GM21737 (cell line): ENCODE data around the gene HOXC6.
A peak's percentile ranks its signal among the peaks of the same experiment; 100 is the strongest.

Experiments used
- ATAC-seq: cut with Tn5 transposase; IDR thresholded peaks from one replicate; pipeline ENCODE4 v1.9.1; 2021; ENCODE audit warnings: mild to moderate bottlenecking, moderate library complexity; ENCODE audit not compliant: unreplicated experiment

Gene HOXC6

DNA sequence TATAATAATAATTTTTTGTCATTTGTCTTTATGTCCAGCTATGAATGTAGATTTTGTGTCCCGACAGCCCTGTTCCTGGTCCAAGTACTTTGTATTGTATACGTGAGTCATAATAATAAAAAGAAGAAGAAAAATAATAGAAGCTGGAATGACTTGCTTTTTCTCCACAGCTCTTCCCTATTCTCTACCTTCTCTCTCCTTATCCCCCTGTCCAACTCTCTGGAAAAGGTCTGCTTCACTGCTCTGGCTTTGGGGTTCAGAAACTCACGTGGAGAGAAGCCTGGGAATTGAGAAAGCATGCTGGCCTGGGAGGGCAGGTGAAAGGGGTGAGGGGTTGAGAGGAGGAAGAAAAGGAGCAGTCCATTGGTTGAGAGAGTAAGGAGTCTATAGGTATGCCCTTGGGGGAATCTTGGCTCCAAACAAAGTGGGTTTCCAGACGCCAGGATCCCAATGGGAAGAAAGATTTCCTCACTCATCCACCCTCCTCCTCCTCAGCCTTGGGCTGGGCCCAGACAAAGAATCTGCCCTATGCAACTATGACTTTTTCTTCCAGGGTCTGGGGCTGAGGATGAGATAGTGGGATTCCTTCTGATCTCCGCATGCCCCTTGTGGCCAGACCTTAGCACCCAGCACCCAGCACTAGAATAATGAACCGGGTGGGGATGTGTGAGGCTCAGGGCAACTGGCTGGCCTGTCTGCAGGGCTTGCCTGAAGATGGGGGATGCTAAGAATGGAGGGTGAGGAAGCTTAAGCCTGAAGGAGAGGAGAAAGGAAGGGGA is 15.4 kb upstream of the HOXC6 start:
- no peak for ATAC-seq

DNA sequence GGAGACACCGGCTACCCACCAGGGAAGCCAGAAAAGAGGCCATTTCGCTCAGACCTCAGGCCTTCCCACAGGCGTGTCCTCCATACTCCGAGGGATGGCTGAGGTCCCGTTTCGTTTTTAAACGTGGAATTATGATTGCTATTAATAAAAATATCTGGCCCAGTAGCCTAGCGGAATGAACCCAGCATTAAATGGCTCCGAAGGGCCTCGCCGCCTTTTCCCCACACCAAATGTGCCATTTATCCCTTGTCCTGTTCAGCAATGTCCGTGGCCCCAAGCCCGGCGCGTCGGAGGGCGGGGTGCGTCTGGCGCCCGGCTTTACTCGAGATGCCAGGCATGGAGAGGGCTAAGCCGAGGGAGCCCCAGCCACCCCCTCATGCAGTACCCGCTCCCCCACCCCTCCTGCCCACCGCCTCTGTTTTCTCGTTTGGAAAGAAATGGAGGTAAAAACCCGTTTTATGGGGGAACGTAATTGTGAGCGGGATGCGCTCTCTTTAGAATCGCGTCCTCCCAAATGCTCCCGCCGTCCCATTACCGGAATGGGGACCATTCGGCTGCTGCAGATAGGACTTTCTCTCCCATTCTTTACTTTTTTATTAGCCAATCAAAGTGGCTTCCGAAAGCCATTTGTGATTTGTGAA is 13.7 kb upstream of the HOXC6 start:
- no peak for ATAC-seq

DNA sequence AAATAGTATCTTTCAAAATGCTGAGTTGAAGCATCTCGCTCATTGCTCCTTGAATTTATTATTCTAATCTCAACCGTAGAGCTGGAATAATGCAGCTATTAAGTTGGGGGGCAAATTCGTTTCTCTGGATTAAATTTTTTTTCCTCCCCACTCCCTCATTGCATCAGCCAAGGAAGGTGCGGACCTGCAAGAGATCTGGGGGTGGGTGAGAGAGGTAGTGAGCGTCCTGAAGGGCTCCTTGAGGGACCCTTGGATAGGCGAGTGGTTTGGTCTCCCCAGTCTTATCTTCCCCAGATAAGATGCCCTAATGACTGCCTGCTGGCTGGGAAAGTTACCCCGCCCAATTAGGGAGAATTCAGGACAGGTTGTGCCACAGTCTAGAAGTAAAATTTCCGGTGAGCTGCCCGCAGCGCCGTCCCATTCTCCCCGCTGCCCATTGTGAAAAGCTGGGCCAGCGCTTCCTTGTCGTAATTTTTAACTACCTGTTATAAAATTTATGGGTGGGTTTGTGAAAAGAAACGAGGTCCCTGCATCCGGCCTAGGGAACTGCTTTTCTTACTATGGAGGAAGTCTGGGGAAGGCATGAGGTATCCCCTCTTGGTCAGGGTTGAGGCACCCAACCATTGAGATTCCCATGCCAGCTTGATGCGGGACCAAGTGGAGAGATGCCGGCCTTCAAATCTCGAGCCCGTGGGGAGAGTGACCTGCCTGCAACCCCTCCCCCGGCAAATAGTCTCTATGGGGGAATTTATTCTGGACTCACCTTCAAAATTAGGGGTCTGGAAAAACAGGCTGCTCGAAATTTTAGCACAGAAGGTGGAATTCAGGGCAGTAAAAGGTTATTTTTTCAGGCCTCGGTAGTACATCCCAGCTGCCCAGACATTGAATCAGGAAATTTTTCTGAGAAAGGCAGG is 13.0 kb upstream of the HOXC6 start:
- ATAC-seq = no peak

DNA sequence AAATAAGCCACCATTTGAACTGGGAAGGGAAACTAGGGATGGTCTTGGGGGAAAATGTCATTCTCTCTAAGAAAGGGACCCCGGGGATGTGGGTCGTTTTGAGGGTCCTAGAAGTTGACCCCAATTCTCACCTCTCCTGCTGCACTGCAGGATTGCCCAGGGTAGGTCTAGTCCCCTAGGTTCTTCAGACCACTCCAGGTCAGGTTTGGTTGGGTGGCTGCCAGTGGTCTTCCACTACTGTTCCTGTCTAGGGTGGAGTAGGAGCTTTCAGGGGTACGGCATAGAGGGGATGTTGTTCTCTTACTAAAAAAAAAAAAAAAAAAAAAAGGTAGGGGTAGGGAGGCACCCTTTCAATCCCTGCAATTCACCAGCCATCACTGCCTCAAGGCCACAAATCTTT is 12.2 kb upstream of the HOXC6 start:
- ATAC-seq = no peak

DNA sequence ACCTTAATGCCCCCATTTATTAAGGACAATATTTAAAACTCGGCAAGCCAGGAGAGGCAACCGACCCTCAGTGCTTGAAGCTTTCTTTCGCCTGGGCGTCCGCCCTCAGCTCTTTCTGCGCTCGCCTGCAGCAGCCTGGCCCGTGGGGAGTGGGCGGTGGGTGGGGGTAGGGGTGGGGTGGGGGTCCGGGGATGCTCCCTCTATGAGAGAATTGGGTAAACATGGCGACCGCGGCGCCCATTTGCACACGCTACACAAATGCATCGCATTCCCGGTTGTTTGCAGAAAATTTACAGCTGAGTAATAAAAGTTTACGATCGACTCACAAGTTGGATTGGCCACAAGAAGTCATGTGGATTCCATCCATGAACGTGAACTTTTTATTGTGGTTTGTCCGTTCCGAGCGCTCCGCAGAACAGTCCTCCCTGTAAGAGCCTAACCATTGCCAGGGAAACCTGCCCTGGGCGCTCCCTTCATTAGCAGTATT is 11.7 kb upstream of the HOXC6 start:
- no peak for ATAC-seq

DNA sequence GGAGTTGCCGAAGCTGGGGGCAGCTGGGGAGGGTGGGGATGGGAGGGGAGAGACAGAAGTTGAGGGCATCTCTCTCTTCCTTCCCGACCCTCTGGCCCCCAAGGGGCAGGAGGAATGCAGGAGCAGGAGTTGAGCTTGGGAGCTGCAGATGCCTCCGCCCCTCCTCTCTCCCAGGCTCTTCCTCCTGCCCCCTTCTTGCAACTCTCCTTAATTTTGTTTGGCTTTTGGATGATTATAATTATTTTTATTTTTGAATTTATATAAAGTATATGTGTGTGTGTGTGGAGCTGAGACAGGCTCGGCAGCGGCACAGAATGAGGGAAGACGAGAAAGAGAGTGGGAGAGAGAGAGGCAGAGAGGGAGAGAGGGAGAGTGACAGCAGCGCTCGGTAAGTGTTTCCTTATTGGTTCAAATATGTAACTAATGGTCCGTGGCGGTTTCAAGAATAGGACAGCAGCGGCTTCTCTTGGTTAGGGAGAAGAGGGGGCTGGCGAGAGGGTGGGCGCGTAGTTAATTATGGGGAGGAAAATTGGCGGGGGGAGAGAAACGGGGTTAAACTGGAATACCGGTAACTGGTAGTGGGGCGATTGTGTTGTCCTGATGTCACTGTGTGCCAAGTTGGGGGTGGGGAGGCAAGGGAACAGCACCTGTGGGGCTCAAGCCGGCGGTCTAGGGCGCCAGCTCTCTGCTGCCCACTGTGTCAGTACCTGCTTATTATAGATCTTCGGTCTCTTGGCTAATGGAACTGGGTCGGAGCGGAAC is 11.0 kb upstream of the HOXC6 start:
- ATAC-seq = peak; percentile 23

DNA sequence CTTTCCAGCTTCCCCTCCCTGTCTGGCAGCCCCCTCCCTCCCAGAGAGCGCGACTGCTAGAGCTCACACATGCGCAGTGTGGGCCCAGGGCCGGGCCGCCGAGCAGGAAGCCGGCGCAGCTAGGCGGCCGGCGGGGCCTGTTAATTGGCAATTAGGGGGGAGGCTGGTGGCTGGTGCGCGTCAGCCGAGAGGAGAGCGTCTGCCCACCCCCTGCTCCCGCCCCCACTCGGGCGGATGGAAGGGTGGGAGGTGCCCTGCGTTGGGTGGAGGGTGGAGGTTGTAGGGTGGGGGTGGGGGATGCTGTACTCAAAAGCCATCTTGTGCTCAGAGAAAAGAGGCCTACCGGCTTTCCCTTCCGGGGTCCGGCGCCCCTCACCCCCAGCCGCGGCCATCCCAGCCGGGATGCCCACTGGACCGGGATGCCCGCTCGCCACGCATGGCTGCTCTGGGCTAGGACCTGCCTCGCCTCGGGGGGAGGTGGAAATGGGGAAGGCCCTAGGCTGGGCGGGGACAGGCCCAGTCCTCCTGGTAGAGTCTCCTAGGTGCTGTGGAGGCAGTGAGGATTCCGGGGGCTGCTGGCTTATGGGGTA is 10.3 kb upstream of the HOXC6 start:
- ATAC-seq = peak; percentile 65

DNA sequence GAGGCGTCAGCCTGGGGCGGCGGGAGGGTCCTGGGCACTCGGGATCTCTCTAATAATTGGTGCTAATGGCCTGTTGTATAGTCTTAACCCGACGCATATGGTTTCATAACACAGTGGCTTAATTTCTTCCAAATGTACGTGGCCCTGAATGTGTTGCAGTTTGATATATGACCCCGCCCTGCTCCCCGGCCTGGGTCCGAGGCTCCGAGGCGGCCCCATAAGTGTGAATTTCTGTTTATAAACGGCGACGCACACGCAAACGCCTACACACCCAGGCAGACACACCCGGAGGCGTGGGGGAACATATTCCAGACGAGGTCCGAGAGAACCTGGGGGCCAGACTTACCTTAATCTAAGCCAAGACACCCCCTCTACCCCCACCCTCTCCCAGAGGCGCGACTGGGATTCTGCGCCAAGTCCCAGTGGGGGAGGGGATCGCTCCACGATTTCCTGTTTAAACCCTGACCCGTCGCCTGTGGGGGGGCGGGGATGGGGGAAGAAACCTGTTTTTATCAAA is 9.7 kb upstream of the HOXC6 start:
- ATAC-seq = no peak

DNA sequence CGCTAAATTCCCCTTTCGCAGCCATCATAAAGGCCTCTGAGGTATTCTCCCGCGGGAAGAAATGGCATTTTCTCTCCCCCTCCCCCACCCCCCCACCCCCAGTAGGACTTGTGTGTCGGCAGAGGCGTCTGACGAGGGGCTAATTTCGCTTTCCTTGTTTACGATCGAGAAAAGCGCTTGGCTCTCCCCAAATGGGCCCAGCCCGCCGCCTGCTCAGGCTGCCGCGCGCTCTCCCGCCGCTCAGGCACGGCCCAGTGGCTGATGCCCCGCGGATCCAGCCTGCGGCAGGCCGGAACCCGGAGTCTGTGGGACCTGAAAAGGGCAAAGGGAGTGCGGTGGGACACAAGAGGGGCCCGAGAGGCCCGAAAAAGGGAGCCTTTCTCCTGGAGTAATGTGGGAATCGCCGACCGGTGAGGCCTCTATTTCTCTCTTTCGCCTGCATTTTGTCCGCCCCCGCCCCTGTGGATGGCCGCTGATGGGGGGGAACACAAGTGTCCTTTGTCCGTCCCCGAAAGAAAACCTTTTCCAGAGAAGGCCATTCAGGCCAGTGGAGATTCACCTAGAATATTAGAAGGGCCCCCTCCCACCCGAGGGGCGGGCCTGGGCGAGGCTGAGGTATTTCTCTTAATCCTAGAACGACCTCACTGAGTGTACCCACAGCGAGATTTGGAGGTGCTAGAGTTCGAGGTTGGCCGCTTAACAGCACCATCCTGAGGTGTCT is 9.0 kb upstream of the HOXC6 start:
- ATAC-seq = no peak

DNA sequence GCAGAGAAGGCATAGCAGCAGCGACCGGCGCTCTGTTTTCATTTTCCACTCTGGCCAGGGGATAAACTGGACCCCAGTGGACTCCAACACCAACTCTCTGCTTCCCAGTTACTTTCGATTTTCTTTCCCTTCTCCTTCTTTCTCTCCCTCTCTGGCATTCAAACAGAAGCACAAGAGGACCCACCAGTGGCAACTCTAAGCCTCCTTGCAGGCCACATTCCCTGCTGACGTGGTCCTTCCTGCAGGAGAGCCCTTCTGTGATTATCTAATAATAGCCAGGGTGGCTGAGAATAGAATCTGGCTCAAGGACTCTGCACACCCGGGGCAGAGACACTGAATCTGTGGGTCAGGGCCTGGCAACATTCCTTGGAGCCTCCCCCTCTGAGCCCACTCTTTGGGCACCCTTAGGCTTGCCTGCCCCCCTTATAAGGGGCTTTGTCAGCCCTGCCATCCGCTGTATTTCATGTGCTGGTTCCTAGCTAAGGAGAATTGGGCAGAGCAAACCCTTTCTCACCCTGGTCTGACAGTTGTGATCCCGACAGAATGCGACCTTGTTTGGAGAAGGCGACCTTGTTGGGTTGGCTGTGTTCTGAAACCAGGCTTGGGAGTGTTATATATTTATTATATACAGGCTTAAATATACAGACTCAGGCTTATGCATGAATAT is 8.2 kb upstream of the HOXC6 start:
- no peak for ATAC-seq

DNA sequence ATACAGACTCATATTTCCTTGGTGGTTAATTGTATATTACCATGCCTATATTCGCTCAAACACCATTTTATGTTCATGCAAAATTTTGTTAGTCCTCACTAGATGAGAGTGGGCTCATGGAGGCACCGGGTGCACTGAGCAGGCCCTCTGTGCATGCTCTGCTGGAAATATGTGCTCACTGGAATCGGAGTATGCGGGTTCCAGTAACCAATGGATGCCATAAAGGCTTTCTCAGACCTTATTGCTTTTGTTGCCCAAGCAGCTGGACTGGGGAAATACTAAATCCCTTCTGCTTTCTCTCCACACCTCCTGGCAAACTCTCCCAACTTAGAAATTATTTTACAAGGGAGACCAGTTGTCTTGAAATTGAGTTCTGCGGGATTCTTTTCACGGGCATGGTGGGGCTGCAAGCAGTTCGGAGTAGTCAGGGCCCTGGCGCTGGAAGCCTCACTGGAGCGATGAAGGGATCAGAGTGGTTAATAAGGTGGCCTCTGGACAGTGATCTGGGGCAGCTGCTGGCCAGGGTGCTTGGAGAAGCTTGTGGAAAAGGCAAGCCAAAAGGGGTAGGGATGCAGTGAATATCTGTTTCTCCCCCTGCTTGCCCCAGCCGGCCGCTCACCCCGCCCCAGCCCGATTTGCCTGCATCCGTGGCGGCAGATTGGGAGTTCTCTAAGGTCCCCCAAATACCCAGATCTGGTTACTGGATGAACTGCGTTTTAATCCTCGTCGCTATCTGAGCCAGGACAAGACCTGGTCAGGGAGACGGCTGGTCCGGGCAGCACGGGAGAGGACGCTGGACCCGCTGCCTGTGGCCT is 7.4 kb upstream of the HOXC6 start:
- ATAC-seq = no peak

DNA sequence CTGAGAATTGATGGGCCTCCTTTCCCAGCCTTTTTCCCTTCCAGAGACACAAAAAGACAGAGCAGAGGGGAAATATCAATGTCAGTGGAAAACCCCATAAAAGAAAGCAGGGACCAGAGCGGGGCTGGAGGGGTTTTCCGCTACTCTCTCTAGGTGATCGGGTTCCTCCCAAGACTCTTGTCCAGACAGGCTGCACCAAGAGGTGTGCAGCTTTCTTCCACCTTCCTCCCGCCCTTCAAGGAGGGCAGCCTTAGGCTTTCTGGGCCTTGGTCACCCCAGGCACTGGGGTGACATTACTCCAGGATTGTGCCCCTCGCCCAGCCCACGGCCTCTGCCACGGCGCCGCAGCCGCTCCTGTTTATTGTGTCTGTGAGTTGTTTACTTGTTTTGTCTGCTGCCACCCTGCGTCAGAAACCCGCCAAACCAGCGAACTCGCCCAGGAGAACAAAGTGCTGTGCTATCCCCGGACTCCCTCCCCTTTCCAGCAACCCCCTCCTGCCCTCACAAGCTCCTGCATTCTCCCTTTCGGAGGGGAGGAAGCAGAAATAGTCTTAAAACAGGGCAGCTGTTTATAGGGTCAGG is 6.7 kb upstream of the HOXC6 start:
- ATAC-seq = no peak

DNA sequence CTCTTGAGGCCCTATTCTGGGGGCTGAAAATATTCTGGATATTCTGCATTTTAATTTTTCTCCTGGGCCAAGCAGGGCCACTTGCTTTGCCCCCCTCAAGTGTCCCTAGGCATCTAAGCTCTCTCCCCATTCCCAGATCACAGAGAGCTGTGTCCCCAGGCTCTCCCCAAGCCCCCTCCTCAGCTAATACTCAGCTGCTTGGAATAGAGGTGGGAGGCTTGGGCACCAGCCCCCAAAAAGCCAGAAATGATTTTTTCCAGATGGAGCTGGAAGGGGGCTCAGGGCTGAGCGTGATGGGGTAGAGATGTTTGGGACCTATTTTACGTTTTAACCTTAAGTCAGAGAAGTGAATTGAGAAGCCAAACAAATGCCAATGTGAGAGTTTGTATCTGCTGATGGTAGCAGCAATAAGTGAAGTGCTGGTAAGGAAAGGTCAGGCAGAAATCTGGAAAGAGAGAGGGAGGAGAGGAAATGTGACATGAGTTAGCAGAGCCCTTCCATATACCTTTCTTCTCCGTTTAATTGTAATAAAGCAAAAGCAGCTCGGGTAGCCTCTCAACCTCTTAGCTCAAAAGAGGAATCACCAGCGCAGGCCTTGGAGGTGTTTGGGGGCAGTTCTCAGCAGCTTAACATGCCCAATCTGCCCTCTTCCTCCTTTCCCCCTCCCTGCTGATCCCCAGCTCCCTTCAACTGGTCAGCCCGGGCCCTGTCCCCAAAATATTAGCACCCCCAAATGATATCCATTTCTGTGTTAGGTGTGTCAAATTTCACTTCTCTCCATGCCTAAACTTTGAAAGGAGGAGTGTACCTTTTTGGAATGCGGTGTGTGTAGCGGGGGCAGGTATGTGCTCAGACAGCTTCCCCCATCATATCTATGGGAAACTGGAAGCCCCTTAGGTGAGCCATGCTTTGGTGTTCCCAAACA is 5.0 kb upstream of the HOXC6 start:
- ATAC-seq = no peak

DNA sequence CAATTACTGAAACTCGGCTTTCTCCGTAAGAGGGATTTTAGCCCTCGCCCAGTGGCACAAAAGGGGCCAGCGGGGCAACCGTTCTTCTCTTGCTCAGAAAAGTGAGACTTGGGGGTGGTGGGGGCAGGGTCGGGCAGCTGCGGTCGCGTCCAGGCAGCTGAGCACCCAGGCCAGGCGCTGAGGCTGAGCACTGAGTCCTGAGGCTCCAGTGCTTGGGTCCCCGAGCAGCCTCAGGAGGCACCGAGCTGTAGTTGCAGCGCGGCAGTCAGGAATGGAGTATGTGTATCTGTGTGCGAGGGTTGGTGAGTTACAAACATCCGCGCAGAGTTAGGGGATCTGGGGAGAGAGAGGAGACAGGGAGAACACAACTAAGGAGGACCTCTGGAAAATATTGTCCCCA is 4.1 kb upstream of the HOXC6 start:
- ATAC-seq = no peak

DNA sequence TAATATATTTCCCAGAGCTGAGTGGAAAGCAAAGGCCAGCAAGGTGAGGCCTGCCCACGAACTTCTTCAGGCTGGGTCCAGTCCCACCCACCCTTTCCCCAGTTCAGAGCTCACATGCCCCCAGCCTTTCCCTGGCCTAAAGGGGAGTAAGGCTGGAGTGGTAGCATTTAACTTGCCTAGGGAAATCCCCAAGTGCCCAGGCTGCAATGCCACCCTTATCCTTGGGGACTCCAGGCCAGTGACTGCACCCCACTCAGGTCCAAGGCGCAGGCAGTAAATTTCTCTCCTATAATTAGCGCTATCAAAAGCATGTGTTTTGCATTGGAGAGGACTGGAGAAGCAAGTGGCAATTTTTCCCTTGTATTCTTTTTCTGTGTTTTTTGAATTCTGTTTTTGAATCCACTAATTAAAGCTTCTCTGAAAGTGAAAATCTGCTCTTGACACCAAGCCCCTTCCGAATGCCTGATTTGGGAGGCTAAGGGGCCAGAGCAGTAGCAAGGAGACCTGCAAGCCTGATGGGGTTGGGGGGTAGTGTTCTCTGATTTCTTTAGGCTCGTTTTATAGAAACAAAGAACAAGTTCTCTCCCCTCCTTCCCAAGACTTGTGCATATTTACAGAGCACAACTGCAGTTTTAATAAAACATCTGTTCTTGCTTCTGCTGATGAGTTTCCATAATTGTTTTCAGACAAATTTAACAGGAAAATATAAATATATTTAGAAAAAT is 3.5 kb upstream of the HOXC6 start:
- no peak for ATAC-seq
